Body of pancreas (tissue), 4 donors: ENCODE data around the gene RASA3.

Experiments
- CTCF ChIP-seq, 7 experiments: fragments of 450-650 bp in 4 of 7; fragments of 200-600 bp in 3 of 7; sonication (generic) in 3 of 7; IDR thresholded peaks; one replicate each; pipeline ENCODE4 v1.5.1; 2016 to 2019; ENCODE audit warnings: antibody characterized with exemption in 7 of 7
- POLR2A ChIP-seq, 3 donors: fragments of 450-650 bp; IDR thresholded peaks; one replicate each; pipeline ENCODE4 v1.6.1; 2016; ENCODE audit warnings: antibody characterized with exemption in 3 of 3, mild to moderate bottlenecking in 2 of 3

GRCh38 chr13:114119196-114119595 is 13.2 kb downstream of the RASA3 start:
- TF ChIP-seq CTCF (IDR thresholded peaks at IDR 0.05) (no peak), POLR2A (IDR thresholded peaks at IDR 0.05) (peak in 1 of 3 donors; percentile 2)
